Neural cell (in vitro differentiated cells): ENCODE measurements around the gene GPANK1. TPM values are rescaled to one million over a fixed set of nuclear protein-coding genes. Genes with fewer than 3 reads are reported as not detected.
A peak's percentile ranks its signal among the peaks of the same experiment; 100 is the strongest.

Experiments used
- H2AFZ ChIP-seq: fragments of 200-600, 300-800 bp; sonication (generic), shearing (Covaris generic); 2 replicates; pipeline ENCODE4 v1.6.0; 2014; ENCODE audit warnings: low read depth, mild to moderate bottlenecking, antibody characterized with exemption, low read length, moderate library complexity
- H3F3A ChIP-seq: fragments of 200-600 bp; shearing (Covaris generic); 2 replicates; pipeline ENCODE4 v1.6.1; 2016; ENCODE audit warnings: mild to moderate bottlenecking, moderate library complexity, mixed read lengths, antibody characterized with exemption, low read length; ENCODE audit not compliant: insufficient read depth, poor library complexity, severe bottlenecking
- H3K27ac ChIP-seq: fragments of 200-600, 300-800 bp; sonication (generic), shearing (Covaris generic); 2 replicates; pipeline ENCODE4 v1.5.1; 2014; ENCODE audit warnings: mild to moderate bottlenecking, low read length, moderate library complexity
- H3K27me3 ChIP-seq: fragments of 300-800, 200-600 bp; sonication (generic), shearing (Covaris generic); 2 replicates; pipeline ENCODE4 v1.6.0; 2014; ENCODE audit warnings: mild to moderate bottlenecking, low read depth, low read length, moderate library complexity; ENCODE audit not compliant: insufficient read depth
- H3K36me3 ChIP-seq: fragments of 300-800, 200-600 bp; sonication (generic), shearing (Covaris generic); 2 replicates; pipeline ENCODE4 v1.5.1; 2014; ENCODE audit warnings: mild to moderate bottlenecking, antibody characterized with exemption, low read length, moderate library complexity; ENCODE audit not compliant: insufficient read depth
- H3K4me2 ChIP-seq: fragments of 300-800, 200-600 bp; sonication (generic), shearing (Covaris generic); 2 replicates; pipeline ENCODE4 v1.6.0; 2014; ENCODE audit warnings: mild to moderate bottlenecking, low read length
- H3K4me3 ChIP-seq: fragments of 300-800, 200-600 bp; sonication (generic), shearing (Covaris generic); 2 replicates; pipeline ENCODE4 v1.5.1; 2014; ENCODE audit warnings: mild to moderate bottlenecking, low read length, moderate library complexity
- H3K79me2 ChIP-seq: fragments of 200-600 bp; shearing (Covaris generic); replicated peaks from 2 replicates; pipeline ENCODE4 v1.6.0; 2014; ENCODE audit warnings: mild to moderate bottlenecking, low read length, moderate library complexity; ENCODE audit not compliant: insufficient read depth
- H3K9ac ChIP-seq: fragments of 300-800, 200-600 bp; sonication (generic), shearing (Covaris generic); 2 replicates; pipeline ENCODE4 v1.6.1; 2016; ENCODE audit warnings: mild to moderate bottlenecking, low read length, mixed read lengths
- H3K9me2 ChIP-seq: fragments of 200-600 bp; shearing (Covaris generic); 2 replicates; pipeline ENCODE4 v1.6.1; 2016; ENCODE audit warnings: mild to moderate bottlenecking, low read length, mixed read lengths; ENCODE audit not compliant: insufficient read depth
- H3K9me3 ChIP-seq: fragments of 200-600, 300-800 bp; sonication (generic), shearing (Covaris generic); 2 replicates; pipeline ENCODE4 v1.6.1; 2016; ENCODE audit warnings: mild to moderate bottlenecking, mixed run types, low read length, moderate library complexity, mixed read lengths
- H4K20me1 ChIP-seq: fragments of 200-600 bp; shearing (Covaris generic); 2 replicates; pipeline ENCODE4 v1.6.1; 2016; ENCODE audit warnings: mild to moderate bottlenecking, mixed run types; ENCODE audit not compliant: insufficient read depth
- EP300 ChIP-seq: fragments of 450-650 bp; conservative IDR thresholded peaks from 2 replicates; pipeline ENCODE4 v1.6.1; 2014; ENCODE audit warnings: antibody characterized with exemption, mild to moderate bottlenecking, moderate library complexity; ENCODE audit not compliant: poor library complexity, severe bottlenecking
- EZH2 ChIP-seq: fragments of 200-600, 300-800 bp; shearing (Covaris generic), sonication (generic); IDR thresholded peaks from 2 replicates; pipeline ENCODE4 v1.6.1; 2014; ENCODE audit warnings: antibody characterized with exemption, low read length, borderline replicate concordance, mild to moderate bottlenecking; ENCODE audit not compliant: insufficient read depth, poor library complexity, severe bottlenecking
- MXI1 ChIP-seq: fragments of 450-650 bp; conservative IDR thresholded peaks from 2 replicates; pipeline ENCODE4 v1.6.1; 2014; ENCODE audit warnings: antibody characterized with exemption, mild to moderate bottlenecking; ENCODE audit not compliant: poor library complexity, severe bottlenecking
- POLR2AphosphoS5 ChIP-seq: IDR thresholded peaks from 2 replicates; pipeline ENCODE4 v1.6.1; 2012
- RAD21 ChIP-seq: fragments of 450-650 bp; conservative IDR thresholded peaks from 2 replicates; pipeline ENCODE4 v1.6.1; 2014; ENCODE audit warnings: antibody characterized with exemption, mild to moderate bottlenecking, moderate library complexity
- REST ChIP-seq: IDR thresholded peaks from 2 replicates; pipeline ENCODE4 v1.6.1; 2012; ENCODE audit warnings: borderline replicate concordance
- SMC3 ChIP-seq: fragments of 450-650 bp; conservative IDR thresholded peaks from 2 replicates; pipeline ENCODE4 v1.6.1; 2014; ENCODE audit warnings: antibody characterized with exemption, mild to moderate bottlenecking, moderate library complexity; ENCODE audit not compliant: poor library complexity
- TAF1 ChIP-seq: IDR thresholded peaks from 2 replicates; pipeline ENCODE4 v1.6.1; 2012; ENCODE audit warnings: low read depth
- polyA plus RNA-seq: library from polyadenylated mRNA; depleted of rRNA; stranded (reverse); fragments of >200 nt; gene quantifications from 2 replicates; pipeline ENCODE4 v1.2.3, GENCODE V29; 2014
- TF ChIP-seq, protein P1 (sequence below): fragments of 450-650 bp; IDR thresholded peaks from 2 replicates; pipeline ENCODE4 v1.5.1; 2014; ENCODE audit warnings: antibody characterized with exemption, mild to moderate bottlenecking, moderate library complexity; ENCODE audit not compliant: poor library complexity, severe bottlenecking

The GPANK1 gene
- polyA plus RNA-seq, 1 donor from 2014 or later: 18.4 TPM

GRCh38 chr6:31659649-31660380 lies 5.0 kb downstream of the GPANK1 start:
- Histone ChIP-seq H4K20me1 (no peaks in the 10 kb centered on the region), H3K4me3 (peak overlapping the region; percentile 85), H3K79me2 (peaks cover 40% of the 10 kb centered on the region), H3K9me3 (no peaks in the 10 kb centered on the region), H3K27ac (peak overlapping the region; percentile 62), H3K27me3 (no peaks in the 10 kb centered on the region), H3K36me3 (no peaks in the 10 kb centered on the region), H3K9ac (peak overlapping the region; percentile 85), H3K4me2 (peak overlapping the region; percentile 70), H2AFZ (peak overlapping the region; percentile 80), H3F3A (no peaks in the 10 kb centered on the region), H3K9me2 (no peaks in the 10 kb centered on the region)
- no peak for TF ChIP-seq SMC3
- no peak for TF ChIP-seq MXI1
- TF ChIP-seq POLR2AphosphoS5: no peak
- no peak for TF ChIP-seq RAD21
- TF ChIP-seq EP300: no peak
- TF ChIP-seq, protein P1, sequence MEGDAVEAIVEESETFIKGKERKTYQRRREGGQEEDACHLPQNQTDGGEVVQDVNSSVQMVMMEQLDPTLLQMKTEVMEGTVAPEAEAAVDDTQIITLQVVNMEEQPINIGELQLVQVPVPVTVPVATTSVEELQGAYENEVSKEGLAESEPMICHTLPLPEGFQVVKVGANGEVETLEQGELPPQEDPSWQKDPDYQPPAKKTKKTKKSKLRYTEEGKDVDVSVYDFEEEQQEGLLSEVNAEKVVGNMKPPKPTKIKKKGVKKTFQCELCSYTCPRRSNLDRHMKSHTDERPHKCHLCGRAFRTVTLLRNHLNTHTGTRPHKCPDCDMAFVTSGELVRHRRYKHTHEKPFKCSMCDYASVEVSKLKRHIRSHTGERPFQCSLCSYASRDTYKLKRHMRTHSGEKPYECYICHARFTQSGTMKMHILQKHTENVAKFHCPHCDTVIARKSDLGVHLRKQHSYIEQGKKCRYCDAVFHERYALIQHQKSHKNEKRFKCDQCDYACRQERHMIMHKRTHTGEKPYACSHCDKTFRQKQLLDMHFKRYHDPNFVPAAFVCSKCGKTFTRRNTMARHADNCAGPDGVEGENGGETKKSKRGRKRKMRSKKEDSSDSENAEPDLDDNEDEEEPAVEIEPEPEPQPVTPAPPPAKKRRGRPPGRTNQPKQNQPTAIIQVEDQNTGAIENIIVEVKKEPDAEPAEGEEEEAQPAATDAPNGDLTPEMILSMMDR: no peak
- TF ChIP-seq EZH2: no peak
- TF ChIP-seq TAF1: no peak
- no peak for TF ChIP-seq REST

- Histone ChIP-seq H3K27me3 (no peaks in the 10 kb centered on the region), H3K9me3 (no peaks in the 10 kb centered on the region), H3K9ac (no peak overlapping the region), H3K79me2 (peaks cover 34% of the 10 kb centered on the region), H3K4me3 (peak overlapping the region; percentile 85), H3K9me2 (no peaks in the 10 kb centered on the region), H2AFZ (no peak overlapping the region), H3K27ac (no peak overlapping the region), H3K36me3 (no peaks in the 10 kb centered on the region), H3K4me2 (peak overlapping the region; percentile 70), H4K20me1 (no peaks in the 10 kb centered on the region), H3F3A (no peaks in the 10 kb centered on the region)
- no peak for TF ChIP-seq TAF1
- TF ChIP-seq SMC3: no peak
- no peak for TF ChIP-seq EP300
- no peak for TF ChIP-seq MXI1
- TF ChIP-seq POLR2AphosphoS5: no peak
- TF ChIP-seq, protein P1: no peak
- TF ChIP-seq RAD21: no peak
- no peak for TF ChIP-seq EZH2
- TF ChIP-seq REST: no peak
These were observed 5.7 kb downstream of the GPANK1 start for GRCh38 chr6:31658983-31659648.
